ENCODE measurements around the gene CHCHD6.

Gene CHCHD6

GRCh38 chr3:126867190-126867862 lies 163.3 kb downstream of the CHCHD6 start:
- DNase-seq: no peak

GRCh38 chr3:126867863-126868200 lies 163.8 kb downstream of the CHCHD6 start:
- no peak for DNase-seq

- DNase-seq: no peak
Observed at GRCh38 chr3:126870608-126871210, 166.7 kb downstream of the CHCHD6 start.

GRCh38 chr3:126872701-126873342 lies 168.8 kb downstream of the CHCHD6 start:
- no peak for DNase-seq

- no peak for DNase-seq
Observed at GRCh38 chr3:126873416-126873815, 169.4 kb downstream of the CHCHD6 start.

- DNase-seq: no peak
Observed at GRCh38 chr3:126878664-126879063, 174.6 kb downstream of the CHCHD6 start.

- no peak for DNase-seq
Observed at GRCh38 chr3:126880901-126881300, 176.9 kb downstream of the CHCHD6 start.

- DNase-seq: no peak
Observed at GRCh38 chr3:126881861-126882260, 177.8 kb downstream of the CHCHD6 start.

- no peak for DNase-seq
Observed at GRCh38 chr3:126883241-126883640, 179.2 kb downstream of the CHCHD6 start.

GRCh38 chr3:126885425-126885824 lies 181.4 kb downstream of the CHCHD6 start:
- no peak for DNase-seq

- DNase-seq: no peak
Observed at GRCh38 chr3:126886217-126886616, 182.2 kb downstream of the CHCHD6 start.

GRCh38 chr3:126887686-126888085 lies 183.6 kb downstream of the CHCHD6 start:
- no peak for DNase-seq

- DNase-seq: no peak
Observed at GRCh38 chr3:126888186-126888760, 184.2 kb downstream of the CHCHD6 start.

GRCh38 chr3:126889276-126890201 lies 185.5 kb downstream of the CHCHD6 start:
- DNase-seq: no peak

GRCh38 chr3:126891141-126891540 lies 187.1 kb downstream of the CHCHD6 start:
- DNase-seq: no peak

GRCh38 chr3:126891791-126892190 lies 187.8 kb downstream of the CHCHD6 start:
- DNase-seq: no peak

GRCh38 chr3:126893651-126894050 lies 189.6 kb downstream of the CHCHD6 start:
- no peak for DNase-seq

- DNase-seq: no peak
Observed at GRCh38 chr3:126894475-126894874, 190.4 kb downstream of the CHCHD6 start.

GRCh38 chr3:126895178-126896066 lies 191.4 kb downstream of the CHCHD6 start:
- no peak for DNase-seq

- DNase-seq: no peak
Observed at GRCh38 chr3:126896067-126896441, 192.0 kb downstream of the CHCHD6 start.

GRCh38 chr3:126896968-126897367 lies 192.9 kb downstream of the CHCHD6 start:
- no peak for DNase-seq

- DNase-seq: no peak
Observed at GRCh38 chr3:126897943-126898342, 193.9 kb downstream of the CHCHD6 start.

All from midbrain (tissue), 1 donor.